Esophagus squamous epithelium (tissue), 5 donors: ENCODE measurements around the gene USP30. TPM values are rescaled to one million over a fixed set of nuclear protein-coding genes. Genes with fewer than 3 reads are reported as not detected.

Experiments used
- DNase-seq: peaks from one replicate; lab custom pipeline; 2025; lab: John Stamatoyannopoulos, UW
- H3K27ac ChIP-seq, 4 donors: fragments of 200-600 bp; sonication (generic); one replicate each; pipeline ENCODE4 v1.5.1; 2016 to 2019; ENCODE audit warnings: mild to moderate bottlenecking in 1 of 4
- H3K27me3 ChIP-seq, 4 donors: fragments of 200-600 bp; sonication (generic); 1 replicate in 3 of 4; 2 replicates in 1 of 4; pipeline versions ENCODE4 v1.5.1 to v1.6.0; 2017 to 2021; ENCODE audit warnings: antibody characterized with exemption in 1 of 4
- H3K36me3 ChIP-seq, 3 donors: fragments of 200-600 bp; sonication (generic); one replicate each; pipeline ENCODE4 v1.5.1; 2016 to 2019
- H3K4me1 ChIP-seq, 3 donors: fragments of 200-600 bp; sonication (generic); one replicate each; pipeline ENCODE4 v1.5.1; 2017 to 2019
- H3K4me3 ChIP-seq, 4 donors: fragments of 200-600 bp; sonication (generic); 1 replicate in 3 of 4; 2 replicates in 1 of 4; pipeline ENCODE4 v1.5.1; 2016 to 2019; ENCODE audit warnings: mild to moderate bottlenecking in 2 of 4, moderate library complexity in 1 of 4
- H3K9me3 ChIP-seq, 3 donors: fragments of 200-600 bp; sonication (generic); one replicate each; pipeline ENCODE4 v1.5.1; 2016 to 2019
- POLR2A ChIP-seq, 4 donors: fragments of 450-650 bp; IDR thresholded peaks; one replicate each; pipeline ENCODE4 v1.6.1; 2017; ENCODE audit warnings: antibody characterized with exemption in 4 of 4, mild to moderate bottlenecking in 4 of 4, moderate library complexity in 3 of 4
- WGBS, 2 donors: methylation state at CpG; one replicate each; pipeline ENCODE4 v1.1.5; 2018; 5-methylcytosine and 5-hydroxymethylcytosine counted together
- intact Hi-C: fragments of 100-400 bp; cut with DNase I; formaldehyde crosslinking; loops from one replicate; pipeline ENCODE4 v1.15.0; 2022
- total RNA-seq, 4 donors: library from RNA; depleted of rRNA; stranded (reverse); fragments of >200 nt; gene quantifications; one replicate each; pipeline ENCODE4 v1.1.0, GENCODE V29; 2016
- TF ChIP-seq, protein P1 (sequence below), 6 experiments: fragments of 450-650 bp in 4 of 6; fragments of 200-600 bp in 2 of 6; sonication (generic) in 2 of 6; IDR thresholded peaks; one replicate each; pipeline ENCODE4 v1.5.1; 2016 to 2019; ENCODE audit warnings: antibody characterized with exemption in 6 of 6, mild to moderate bottlenecking in 4 of 6, moderate library complexity in 4 of 6
- donor health status: DM: yes; HTN: yes; CAD: no.

The USP30 gene
- total RNA-seq, 4 donors from 2014 or later = 6.3 to 13.0 (median 8.7) TPM

DNA sequence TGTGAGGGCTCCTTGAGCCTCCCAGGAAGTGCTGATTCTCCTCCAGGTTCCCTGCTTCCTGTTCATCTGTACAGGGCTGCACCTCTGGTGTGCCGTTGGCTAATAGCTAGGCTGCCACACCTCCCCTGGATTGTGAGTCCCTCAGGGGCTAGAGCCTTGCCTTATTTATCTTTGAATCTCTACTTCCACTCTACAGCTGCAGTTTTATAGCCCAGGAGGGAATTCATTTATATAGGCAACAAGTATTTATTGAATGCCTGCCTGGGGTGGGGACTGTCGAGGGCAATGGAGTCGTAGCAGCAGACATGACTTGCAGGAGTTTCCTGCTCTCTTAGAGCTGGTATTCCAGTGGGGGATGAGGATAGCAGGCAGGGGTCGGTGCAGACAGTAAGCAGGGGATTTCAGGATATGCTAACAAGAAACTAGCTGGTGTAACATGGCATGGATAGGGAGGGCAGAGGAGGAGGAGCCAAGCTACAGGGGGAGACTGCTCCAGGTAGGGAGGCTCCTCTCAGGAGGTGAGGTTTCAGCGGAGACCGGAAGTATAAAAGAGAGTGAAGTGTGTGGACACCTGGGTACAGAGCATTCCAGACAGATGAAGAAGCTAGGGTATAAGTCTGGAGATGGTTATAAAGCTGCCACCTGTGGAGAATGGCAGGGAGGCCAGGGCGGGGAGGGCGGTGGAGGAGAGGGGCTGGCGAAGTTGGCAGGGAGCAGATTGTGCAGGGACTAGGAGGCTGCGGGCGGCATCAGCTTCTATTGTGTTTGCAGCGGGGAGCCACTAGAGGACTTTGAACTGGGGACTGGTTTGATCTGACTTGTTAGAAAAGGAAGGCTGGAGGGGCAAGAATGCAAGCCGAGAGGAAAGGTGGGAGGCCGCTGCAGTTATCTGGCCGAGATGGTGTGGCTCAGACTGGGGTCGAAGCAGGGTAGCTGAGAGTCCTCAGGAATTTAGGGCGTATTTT, 17.2 kb downstream of the USP30 start:
- Histone ChIP-seq H3K4me3 (no peak overlapping the region), H3K27ac (no peak overlapping the region), H3K4me1 (no peaks in the 10 kb centered on the region), H3K9me3 (no peaks in the 10 kb centered on the region), H3K27me3 (no peaks in the 10 kb centered on the region), H3K36me3 (peaks cover 0 to 78% (median 5%) of the 10 kb centered on the region in 3 donors)
- intact Hi-C loops = no loop called here
- WGBS, 2 donors = 89 to 90% methylated on average over 17 of the region's 17 CpGs
- no peak for DNase-seq
- TF ChIP-seq, protein P1, sequence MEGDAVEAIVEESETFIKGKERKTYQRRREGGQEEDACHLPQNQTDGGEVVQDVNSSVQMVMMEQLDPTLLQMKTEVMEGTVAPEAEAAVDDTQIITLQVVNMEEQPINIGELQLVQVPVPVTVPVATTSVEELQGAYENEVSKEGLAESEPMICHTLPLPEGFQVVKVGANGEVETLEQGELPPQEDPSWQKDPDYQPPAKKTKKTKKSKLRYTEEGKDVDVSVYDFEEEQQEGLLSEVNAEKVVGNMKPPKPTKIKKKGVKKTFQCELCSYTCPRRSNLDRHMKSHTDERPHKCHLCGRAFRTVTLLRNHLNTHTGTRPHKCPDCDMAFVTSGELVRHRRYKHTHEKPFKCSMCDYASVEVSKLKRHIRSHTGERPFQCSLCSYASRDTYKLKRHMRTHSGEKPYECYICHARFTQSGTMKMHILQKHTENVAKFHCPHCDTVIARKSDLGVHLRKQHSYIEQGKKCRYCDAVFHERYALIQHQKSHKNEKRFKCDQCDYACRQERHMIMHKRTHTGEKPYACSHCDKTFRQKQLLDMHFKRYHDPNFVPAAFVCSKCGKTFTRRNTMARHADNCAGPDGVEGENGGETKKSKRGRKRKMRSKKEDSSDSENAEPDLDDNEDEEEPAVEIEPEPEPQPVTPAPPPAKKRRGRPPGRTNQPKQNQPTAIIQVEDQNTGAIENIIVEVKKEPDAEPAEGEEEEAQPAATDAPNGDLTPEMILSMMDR (IDR thresholded peaks at IDR 0.05) = no peak
- no peak for TF ChIP-seq POLR2A (IDR thresholded peaks at IDR 0.05)

DNA sequence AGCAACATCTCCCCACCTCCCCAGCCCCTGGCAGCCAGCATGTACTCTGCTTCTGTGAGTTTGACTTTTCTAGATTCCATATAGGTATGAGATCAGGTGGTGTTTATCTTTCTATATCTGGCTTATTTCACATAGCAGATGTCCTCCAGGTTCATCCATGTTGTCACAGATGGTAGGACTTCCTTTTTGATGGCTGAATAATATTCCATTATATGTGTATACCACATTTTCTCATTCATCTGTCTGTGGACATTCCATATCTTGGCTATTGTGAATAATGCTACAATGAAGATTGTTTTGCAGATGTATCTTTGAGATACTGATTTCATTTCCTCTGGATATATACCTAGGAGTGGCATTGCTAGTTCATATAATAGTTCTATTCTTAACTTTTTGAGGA, 22.5 kb downstream of the USP30 start:
- H3K27ac ChIP-seq = no peak overlapping the region

GRCh38 chr12:109082751-109083150, 30.4 kb downstream of the USP30 start:
- no peak for DNase-seq

More for the DNA sequence above, 22.5 kb downstream of the USP30 start:
- no peaks in the 10 kb centered on the region for H3K9me3 ChIP-seq
- intact Hi-C loops = no loop called here
- TF ChIP-seq, protein P1 (IDR thresholded peaks at IDR 0.05) = no peak
- no peak for TF ChIP-seq POLR2A (IDR thresholded peaks at IDR 0.05)
- no peaks in the 10 kb centered on the region for H3K27me3 ChIP-seq
- no peak for DNase-seq
- no peak overlapping the region for H3K4me3 ChIP-seq
- no peaks in the 10 kb centered on the region for H3K4me1 ChIP-seq
- peaks cover 0 to 79% (median 13%) of the 10 kb centered on the region in 3 donors for H3K36me3 ChIP-seq

DNA sequence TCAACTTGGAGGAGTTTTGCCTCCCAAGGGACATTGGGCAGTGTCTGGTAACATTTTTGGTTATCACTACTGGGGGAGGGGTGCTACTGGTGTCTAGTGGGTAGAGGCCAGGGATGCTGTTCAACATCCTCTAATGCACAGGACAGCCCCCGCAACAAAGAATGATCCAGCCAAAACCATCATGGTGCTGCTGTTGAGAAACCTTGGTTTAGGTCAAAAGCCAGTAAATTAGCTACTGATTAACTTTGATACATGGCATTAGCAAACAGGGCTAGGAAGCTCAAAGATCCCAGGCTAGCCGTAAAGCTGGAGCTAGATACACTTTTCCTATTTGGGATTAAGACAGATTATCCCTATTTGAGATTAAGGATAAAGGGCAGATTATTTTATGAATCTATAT, 32.0 kb downstream of the USP30 start:
- TF ChIP-seq, protein P1 (IDR thresholded peaks at IDR 0.05) = no peak
- no peak for TF ChIP-seq POLR2A (IDR thresholded peaks at IDR 0.05)
- H3K36me3 ChIP-seq = peaks cover 13 to 96% (median 54%) of the 10 kb centered on the region in 3 donors
- H3K4me1 ChIP-seq = no peaks in the 10 kb centered on the region
- no peaks in the 10 kb centered on the region for H3K27me3 ChIP-seq
- no peaks in the 10 kb centered on the region for H3K9me3 ChIP-seq
- intact Hi-C loops = no loop called here
- DNase-seq = no peak
- no peak overlapping the region for H3K27ac ChIP-seq
- no peak overlapping the region for H3K4me3 ChIP-seq
- WGBS, 2 donors = 92 to 94% methylated on average over 2 of the region's 2 CpGs

More at GRCh38 chr12:109082751-109083150, 30.4 kb downstream of the USP30 start:
- Histone ChIP-seq H3K27me3 (no peaks in the 10 kb centered on the region), H3K4me3 (no peak overlapping the region), H3K4me1 (no peaks in the 10 kb centered on the region), H3K27ac (no peak overlapping the region), H3K9me3 (no peaks in the 10 kb centered on the region), H3K36me3 (peaks cover 13 to 92% (median 49%) of the 10 kb centered on the region in 3 donors)
- TF ChIP-seq, protein P1 (IDR thresholded peaks at IDR 0.05) = no peak
- TF ChIP-seq POLR2A (IDR thresholded peaks at IDR 0.05) = no peak
- WGBS, 2 donors = 90 to 91% methylated on average over 9 to 14 of the region's 14 CpGs
- intact Hi-C loops = no loop called here

GRCh38 chr12:109085590-109085989, 33.2 kb downstream of the USP30 start:
- WGBS, 2 donors = 95 to 96% methylated on average over 11 of the region's 11 CpGs

More at GRCh38 chr12:109085590-109085989, 33.2 kb downstream of the USP30 start:
- no peaks in the 10 kb centered on the region for H3K27me3 ChIP-seq
- no peak overlapping the region for H3K4me3 ChIP-seq
- intact Hi-C loops = no loop called here
- no peak overlapping the region for H3K27ac ChIP-seq
- TF ChIP-seq POLR2A (IDR thresholded peaks at IDR 0.05) = no peak
- TF ChIP-seq, protein P1 (IDR thresholded peaks at IDR 0.05) = no peak
- peaks cover 0 to 3% (median 0%) of the 10 kb centered on the region in 3 donors for H3K4me1 ChIP-seq
- no peak for DNase-seq
- H3K36me3 ChIP-seq = peaks cover 7 to 98% (median 54%) of the 10 kb centered on the region in 3 donors
- no peaks in the 10 kb centered on the region for H3K9me3 ChIP-seq
